Mononuclear cell (primary cell): ENCODE measurements around the gene DPP6. TPM values are rescaled to one million over a fixed set of nuclear protein-coding genes. Genes with fewer than 3 reads are reported as not detected.

ENCODE experiments used
- H3K27me3 ChIP-seq: 2 replicates; pipeline ENCODE4 v1.6.0; 2011; ENCODE audit warnings: low read length, control low read depth; ENCODE audit not compliant: insufficient read depth
- H3K4me1 ChIP-seq: 2 replicates; pipeline ENCODE4 v1.5.1; 2011; ENCODE audit warnings: mild to moderate bottlenecking, low read length, control low read depth; ENCODE audit not compliant: insufficient read depth
- H3K4me3 ChIP-seq: 2 replicates; pipeline ENCODE4 v1.5.1; 2011; ENCODE audit warnings: mild to moderate bottlenecking, low read length, moderate library complexity
- H3K9me3 ChIP-seq: 2 replicates; pipeline ENCODE4 v1.5.1; 2011; ENCODE audit warnings: low read depth, mild to moderate bottlenecking, control low read depth, low read length
- total RNA-seq: library from RNA; depleted of rRNA; stranded (reverse); fragments of >200 nt; gene quantifications from one replicate; pipeline ENCODE4 v1.2.3, GENCODE V29; 2012

DPP6 gene
- total RNA-seq, 1 donor: not detected

DNA sequence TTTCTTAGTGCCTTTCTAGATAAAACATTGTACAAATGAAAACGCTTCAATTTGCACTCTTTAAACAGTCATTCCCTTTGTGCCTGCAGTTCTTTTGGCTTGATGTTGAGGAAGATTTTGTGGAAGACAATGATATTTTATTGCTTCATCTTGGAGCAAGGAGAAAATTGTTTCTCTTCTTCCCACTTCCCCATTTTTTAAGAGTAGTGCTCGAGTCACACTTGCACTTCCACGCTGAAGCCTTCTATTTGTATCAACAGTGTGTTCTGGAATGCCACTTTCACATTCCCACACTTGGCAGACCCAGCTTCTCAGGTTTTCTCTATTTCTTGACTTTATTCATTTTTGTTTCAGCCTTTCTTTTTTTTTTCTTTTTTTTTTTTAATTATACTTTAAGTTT lies 581.4 kb downstream of the DPP6 start:
- no peak overlapping the region for H3K4me3 ChIP-seq
- no peaks in the 10 kb centered on the region for H3K27me3 ChIP-seq
- no peaks in the 10 kb centered on the region for H3K4me1 ChIP-seq
- no peaks in the 10 kb centered on the region for H3K9me3 ChIP-seq

DNA sequence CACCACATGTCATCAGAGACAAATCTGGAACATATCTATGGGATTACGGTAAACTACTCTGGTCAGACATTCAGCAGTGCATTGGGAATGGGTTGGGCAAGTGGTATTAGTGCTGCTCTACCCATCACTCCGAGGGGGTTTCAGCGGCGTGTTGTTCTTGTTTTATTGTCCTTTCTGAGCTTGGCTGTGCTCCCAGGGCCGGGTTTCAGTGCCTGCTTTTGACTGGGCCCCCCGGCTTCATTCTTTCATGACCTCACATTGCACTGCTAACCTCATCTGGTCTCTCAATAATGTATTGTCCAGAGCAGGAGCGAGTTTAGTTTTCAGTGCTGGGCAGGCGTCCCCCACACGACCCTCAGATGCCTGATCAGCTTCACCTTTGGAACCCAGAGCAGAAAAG lies 586.1 kb downstream of the DPP6 start:
- Histone ChIP-seq H3K27me3 (no peaks in the 10 kb centered on the region), H3K4me1 (no peaks in the 10 kb centered on the region), H3K4me3 (no peak overlapping the region), H3K9me3 (no peaks in the 10 kb centered on the region)

DNA sequence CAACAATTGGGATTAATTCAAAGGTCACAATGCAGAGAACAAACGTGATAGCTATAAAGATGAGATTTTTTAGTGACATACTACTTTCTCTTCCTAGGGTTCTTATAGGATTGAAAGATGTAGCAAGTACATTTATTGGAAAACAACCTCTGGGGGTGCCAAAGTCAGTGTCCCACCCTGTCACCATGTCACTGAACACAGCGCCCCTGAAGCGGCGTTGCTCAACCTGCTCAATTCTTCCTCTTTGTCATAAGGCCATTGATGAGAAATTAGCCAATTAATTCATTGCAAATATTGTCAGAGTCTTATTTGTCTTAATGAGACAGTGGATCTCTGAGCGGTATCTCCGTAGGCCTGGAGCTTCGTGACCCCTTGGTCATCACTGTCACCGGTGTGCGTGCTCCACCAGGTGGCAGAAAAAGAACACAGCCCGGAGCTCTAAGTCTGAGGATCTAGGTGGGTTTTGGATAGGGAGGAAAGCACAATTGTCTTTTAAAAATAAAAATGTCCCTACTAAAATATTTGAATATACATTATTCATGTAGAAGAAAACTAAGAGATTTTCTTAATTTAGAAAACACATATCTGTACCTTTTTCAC lies 588.2 kb downstream of the DPP6 start:
- Histone ChIP-seq H3K9me3 (no peaks in the 10 kb centered on the region), H3K27me3 (no peaks in the 10 kb centered on the region), H3K4me1 (no peaks in the 10 kb centered on the region), H3K4me3 (no peak overlapping the region)

- Histone ChIP-seq H3K4me1 (no peaks in the 10 kb centered on the region), H3K4me3 (no peak overlapping the region), H3K27me3 (no peaks in the 10 kb centered on the region), H3K9me3 (no peaks in the 10 kb centered on the region)
These were observed 588.7 kb downstream of the DPP6 start for GRCh38 chr7:154640917-154641316.

GRCh38 chr7:154644366-154644765 lies 592.2 kb downstream of the DPP6 start:
- Histone ChIP-seq H3K4me1 (no peaks in the 10 kb centered on the region), H3K27me3 (no peaks in the 10 kb centered on the region), H3K4me3 (no peak overlapping the region), H3K9me3 (no peaks in the 10 kb centered on the region)

DNA sequence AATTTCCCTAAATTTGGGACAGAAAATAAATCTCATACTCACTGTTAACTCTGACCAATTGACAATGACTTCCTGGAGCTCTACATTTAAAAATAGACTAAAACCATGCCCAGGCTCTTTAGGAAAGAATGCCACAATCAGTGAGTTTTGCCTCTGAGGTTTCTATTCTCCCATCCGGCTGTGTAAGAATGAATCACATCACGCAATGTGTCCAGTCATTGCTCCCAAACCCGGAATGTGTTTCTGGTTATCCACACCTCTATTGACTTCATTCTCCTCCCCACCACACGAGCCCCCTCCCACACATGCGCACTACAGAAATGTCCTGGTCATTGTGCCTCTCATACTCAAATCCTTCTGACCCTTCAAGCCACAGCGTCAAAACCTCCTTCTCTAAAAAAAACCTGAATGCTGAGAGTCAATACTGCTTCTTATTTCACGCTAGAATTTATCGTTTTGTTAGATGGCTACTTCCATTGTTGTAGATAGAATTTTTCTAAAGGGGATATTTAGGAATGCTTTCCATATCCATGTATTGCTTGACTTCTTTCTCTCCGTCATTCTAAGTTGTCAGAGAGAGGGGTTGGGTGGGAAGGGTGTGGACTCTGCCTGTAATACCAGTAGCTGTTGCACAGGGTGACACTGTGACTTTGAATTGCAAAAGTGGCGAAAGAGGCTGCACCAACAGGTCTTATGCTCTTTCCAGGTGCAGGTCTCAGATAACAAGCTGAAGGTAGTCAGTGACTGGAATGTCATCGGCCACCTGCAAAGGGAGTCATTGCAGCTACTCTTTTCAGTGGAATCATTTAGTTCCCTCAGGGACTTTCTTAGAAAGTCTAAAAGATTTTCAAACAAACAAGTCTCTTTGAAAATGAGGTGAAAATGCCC lies 594.2 kb downstream of the DPP6 start:
- Histone ChIP-seq H3K4me3 (no peak overlapping the region), H3K9me3 (no peaks in the 10 kb centered on the region), H3K27me3 (no peaks in the 10 kb centered on the region), H3K4me1 (no peaks in the 10 kb centered on the region)

DNA sequence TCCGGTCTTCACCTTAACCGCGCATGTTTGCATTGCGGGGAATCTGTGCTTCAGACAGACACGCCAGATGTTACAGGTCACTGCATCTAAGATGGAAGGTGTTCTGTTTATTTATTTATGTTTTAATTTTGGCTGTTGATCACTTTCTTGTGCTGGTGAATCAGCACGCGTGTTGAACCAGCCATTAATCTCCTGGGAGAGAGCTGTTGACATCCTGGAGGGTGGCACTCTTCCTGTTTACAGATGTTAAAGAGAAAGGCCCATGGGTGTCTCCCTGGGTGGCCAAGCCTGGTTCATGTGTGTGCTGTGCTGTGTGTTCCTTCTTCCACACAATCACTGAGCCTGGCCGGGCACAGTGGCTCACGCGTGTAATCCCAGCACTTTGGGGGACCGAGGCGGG lies 595.4 kb downstream of the DPP6 start:
- no peaks in the 10 kb centered on the region for H3K4me1 ChIP-seq
- no peaks in the 10 kb centered on the region for H3K9me3 ChIP-seq
- no peaks in the 10 kb centered on the region for H3K27me3 ChIP-seq
- no peak overlapping the region for H3K4me3 ChIP-seq

DNA sequence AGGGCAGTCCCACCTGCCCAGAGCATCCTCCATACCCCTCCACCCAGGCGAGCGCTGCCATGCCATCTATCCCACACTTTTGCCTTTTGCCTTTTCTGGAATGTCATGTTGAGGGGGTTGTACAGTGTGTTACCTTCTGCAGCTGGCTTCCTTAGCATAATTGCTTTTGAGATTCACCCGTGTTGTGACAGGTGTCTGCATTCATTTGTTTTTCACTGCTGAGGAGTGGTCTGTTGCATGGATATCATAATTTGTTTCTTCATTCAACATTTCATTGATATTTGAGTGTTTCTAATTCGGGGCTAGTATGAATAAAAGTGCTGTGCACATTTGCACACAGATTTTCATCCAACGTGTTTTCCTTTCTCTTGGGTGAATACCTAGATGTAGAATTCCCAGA lies 596.8 kb downstream of the DPP6 start:
- H3K9me3 ChIP-seq: no peaks in the 10 kb centered on the region
- no peak overlapping the region for H3K4me3 ChIP-seq
- H3K4me1 ChIP-seq: no peaks in the 10 kb centered on the region
- no peaks in the 10 kb centered on the region for H3K27me3 ChIP-seq

- Histone ChIP-seq H3K4me1 (no peaks in the 10 kb centered on the region), H3K4me3 (no peak overlapping the region), H3K27me3 (no peaks in the 10 kb centered on the region), H3K9me3 (no peaks in the 10 kb centered on the region)
These were observed 597.2 kb downstream of the DPP6 start for GRCh38 chr7:154649434-154649833.

DNA sequence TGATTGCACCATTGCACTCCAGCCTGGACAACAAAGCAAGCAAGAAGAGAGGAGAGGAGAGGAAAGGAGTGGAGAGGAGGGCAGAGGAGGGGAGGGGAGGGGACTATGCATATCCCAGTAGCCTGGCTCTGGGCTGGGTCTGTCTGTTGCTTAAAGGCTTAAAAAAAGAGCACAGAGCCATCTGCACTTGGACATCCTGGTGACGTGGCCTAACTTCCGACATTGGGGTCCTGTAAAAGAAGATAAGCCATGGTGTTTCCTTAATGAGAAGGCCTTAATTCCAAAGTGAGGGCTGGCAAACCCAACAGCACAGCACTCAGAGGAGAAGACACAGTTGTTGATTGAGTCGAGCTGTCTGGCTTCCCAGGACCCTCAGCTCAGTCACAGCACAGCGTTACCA lies 598.1 kb downstream of the DPP6 start:
- Histone ChIP-seq H3K4me1 (no peaks in the 10 kb centered on the region), H3K4me3 (no peak overlapping the region), H3K27me3 (no peaks in the 10 kb centered on the region), H3K9me3 (no peaks in the 10 kb centered on the region)

DNA sequence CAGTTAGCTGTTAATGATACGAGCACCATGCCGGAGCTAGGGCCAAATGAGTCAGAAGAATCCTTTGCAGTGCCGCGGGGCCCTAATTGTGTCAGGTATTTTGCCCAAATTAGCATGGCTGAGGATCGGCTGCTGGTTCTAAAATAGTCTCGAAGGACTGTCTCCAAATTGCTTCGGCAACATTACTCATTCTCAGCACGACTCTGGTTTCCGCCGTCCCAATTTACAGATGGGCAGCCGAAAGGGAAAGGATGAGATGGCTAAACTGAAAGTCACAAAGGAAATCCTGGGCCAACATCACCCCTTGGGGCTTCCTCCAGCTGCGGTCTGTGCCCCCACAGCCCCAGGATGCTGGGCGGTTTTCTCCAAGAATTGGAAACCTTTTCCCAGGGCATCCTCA lies 599.3 kb downstream of the DPP6 start:
- no peaks in the 10 kb centered on the region for H3K9me3 ChIP-seq
- H3K4me1 ChIP-seq: no peaks in the 10 kb centered on the region
- no peaks in the 10 kb centered on the region for H3K27me3 ChIP-seq
- no peak overlapping the region for H3K4me3 ChIP-seq

DNA sequence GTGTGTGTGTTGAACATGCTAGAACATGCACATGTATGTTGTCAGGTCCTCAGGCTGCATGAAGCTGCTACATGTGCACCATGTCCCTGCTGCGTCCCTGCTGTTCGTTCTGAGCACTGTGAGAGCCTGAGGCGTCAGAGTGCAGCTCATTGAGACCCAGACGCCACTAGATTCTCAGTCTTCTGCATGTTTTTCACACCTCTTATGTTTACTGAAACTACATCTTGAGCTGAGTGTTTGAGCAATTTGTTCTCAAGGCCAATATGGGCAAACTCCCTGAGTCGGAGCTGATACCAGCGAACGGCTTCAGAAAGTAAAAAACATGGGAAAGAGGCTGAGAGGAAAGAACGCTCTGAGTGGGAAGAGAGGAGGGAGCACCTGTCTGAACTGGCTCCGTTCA lies 600.4 kb downstream of the DPP6 start:
- H3K27me3 ChIP-seq: no peaks in the 10 kb centered on the region
- H3K4me1 ChIP-seq: no peaks in the 10 kb centered on the region
- no peaks in the 10 kb centered on the region for H3K9me3 ChIP-seq
- H3K4me3 ChIP-seq: no peak overlapping the region

- Histone ChIP-seq H3K27me3 (no peaks in the 10 kb centered on the region), H3K4me3 (no peak overlapping the region), H3K4me1 (no peaks in the 10 kb centered on the region), H3K9me3 (no peaks in the 10 kb centered on the region)
These were observed 601.1 kb downstream of the DPP6 start for GRCh38 chr7:154653281-154653680.

GRCh38 chr7:154656618-154657017 lies 604.4 kb downstream of the DPP6 start:
- Histone ChIP-seq H3K4me1 (no peaks in the 10 kb centered on the region), H3K27me3 (no peaks in the 10 kb centered on the region), H3K4me3 (no peak overlapping the region), H3K9me3 (peaks cover 5% of the 10 kb centered on the region)

GRCh38 chr7:154666768-154667167 lies 614.6 kb downstream of the DPP6 start:
- Histone ChIP-seq H3K4me3 (no peak overlapping the region), H3K4me1 (no peaks in the 10 kb centered on the region), H3K27me3 (no peaks in the 10 kb centered on the region), H3K9me3 (peaks cover 25% of the 10 kb centered on the region)
